Suppressor macrophage (primary cell): ENCODE measurements around the gene RAB35.

ENCODE experiments used
- DNase-seq, 4 experiments: peaks; one replicate each; pipeline ENCODE4 v3.0.0-alpha.2; 2020 to 2022
- total RNA-seq, 17 experiments: gene quantifications; one replicate each; lab custom pipeline; 2026; ENCODE audit warnings: mixed read lengths in 6 of 17, inconsistent platforms in 3 of 17; lab: John Stamatoyannopoulos, UW

Gene RAB35
- 55.5 to 104 (median 78.6) reads per million in 17 experiments for total RNA-seq

GRCh38 chr12:120116441-120116791, at the start of gene RAB35:
RAB35 (minus strand) TSS chr12:120116753; CDS start chr12:120116650, 103 bp downstream.
- DNase-seq: no peak

- DNase-seq: no peak
Observed at GRCh38 chr12:120164293-120164692, 47.7 kb upstream of the RAB35 start.

GRCh38 chr12:120162763-120163162, 46.2 kb upstream of the RAB35 start:
- DNase-seq: no peak

GRCh38 chr12:120161852-120162251, 45.3 kb upstream of the RAB35 start:
- no peak for DNase-seq

GRCh38 chr12:120159509-120160237, 43.1 kb upstream of the RAB35 start:
- DNase-seq: no peak

- DNase-seq: no peak
Observed at GRCh38 chr12:120158351-120158750, 41.8 kb upstream of the RAB35 start.

- DNase-seq: no peak
Observed at GRCh38 chr12:120157678-120158077, 41.1 kb upstream of the RAB35 start.

GRCh38 chr12:120156315-120157259, 40.0 kb upstream of the RAB35 start:
- DNase-seq: no peak

- no peak for DNase-seq
Observed at GRCh38 chr12:120155072-120155471, 38.5 kb upstream of the RAB35 start.

- DNase-seq: no peak
Observed at GRCh38 chr12:120150919-120151525, 34.5 kb upstream of the RAB35 start.

GRCh38 chr12:120148011-120148410, 31.5 kb upstream of the RAB35 start:
- no peak for DNase-seq

- no peak for DNase-seq
Observed at GRCh38 chr12:120145164-120145563, 28.6 kb upstream of the RAB35 start.

GRCh38 chr12:120144215-120144614, 27.7 kb upstream of the RAB35 start:
- DNase-seq: no peak

- DNase-seq: no peak
Observed at GRCh38 chr12:120142231-120142877, 25.8 kb upstream of the RAB35 start.

GRCh38 chr12:120141336-120141735, 24.8 kb upstream of the RAB35 start:
- no peak for DNase-seq

- DNase-seq: no peak
Observed at GRCh38 chr12:120140603-120141002, 24.1 kb upstream of the RAB35 start.

GRCh38 chr12:120139958-120140357, 23.4 kb upstream of the RAB35 start:
- DNase-seq: no peak

- no peak for DNase-seq
Observed at GRCh38 chr12:120138366-120138765, 21.8 kb upstream of the RAB35 start.

GRCh38 chr12:120137833-120138232, 21.3 kb upstream of the RAB35 start:
- no peak for DNase-seq

GRCh38 chr12:120136093-120136770, 19.7 kb upstream of the RAB35 start:
- DNase-seq: no peak

- DNase-seq: no peak
Observed at GRCh38 chr12:120134307-120134980, 17.9 kb upstream of the RAB35 start.
